ENCODE results near the gene GTPBP6.

DNA sequence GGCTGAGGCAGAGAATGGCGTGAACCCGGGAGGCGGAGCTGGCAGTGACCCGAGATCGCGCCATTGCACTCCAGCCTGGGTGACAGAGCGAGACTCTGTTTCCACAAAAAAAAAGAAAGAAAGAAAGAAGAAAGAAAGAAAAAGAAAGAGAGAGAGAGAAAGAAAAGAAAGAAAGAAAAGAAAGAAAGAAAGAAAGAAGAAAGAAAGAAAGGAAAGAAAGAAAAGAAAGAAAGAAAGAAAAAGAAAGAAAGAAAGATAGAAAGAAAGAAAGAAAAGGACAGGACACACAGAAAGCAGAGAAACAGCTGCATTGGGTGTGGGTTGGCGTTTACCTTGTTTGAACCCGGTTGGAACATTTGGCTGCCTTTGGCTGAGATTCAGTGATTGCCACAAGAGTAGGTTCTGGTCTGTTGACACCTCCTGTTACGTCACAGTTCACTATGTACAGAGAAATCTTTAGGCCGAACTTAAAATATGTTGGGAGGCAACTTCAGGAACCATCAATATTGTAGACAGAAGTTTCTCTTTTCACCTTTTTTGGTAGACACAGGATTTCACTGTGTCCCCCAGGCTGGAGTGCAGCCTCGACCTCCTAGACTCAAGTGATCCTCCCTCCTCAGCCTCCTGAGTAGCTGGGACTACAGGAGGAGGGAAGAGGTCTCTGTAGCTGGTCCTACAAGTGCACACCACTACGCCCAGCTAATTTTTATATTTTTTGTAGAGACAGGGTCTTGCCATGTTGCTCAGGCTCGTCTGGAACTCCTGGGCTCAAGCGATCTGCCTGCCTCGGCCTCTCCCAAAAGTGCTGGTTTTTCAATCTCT lies 53.8 kb downstream of the GTPBP6 start:
- TF ChIP-seq, protein P1, sequence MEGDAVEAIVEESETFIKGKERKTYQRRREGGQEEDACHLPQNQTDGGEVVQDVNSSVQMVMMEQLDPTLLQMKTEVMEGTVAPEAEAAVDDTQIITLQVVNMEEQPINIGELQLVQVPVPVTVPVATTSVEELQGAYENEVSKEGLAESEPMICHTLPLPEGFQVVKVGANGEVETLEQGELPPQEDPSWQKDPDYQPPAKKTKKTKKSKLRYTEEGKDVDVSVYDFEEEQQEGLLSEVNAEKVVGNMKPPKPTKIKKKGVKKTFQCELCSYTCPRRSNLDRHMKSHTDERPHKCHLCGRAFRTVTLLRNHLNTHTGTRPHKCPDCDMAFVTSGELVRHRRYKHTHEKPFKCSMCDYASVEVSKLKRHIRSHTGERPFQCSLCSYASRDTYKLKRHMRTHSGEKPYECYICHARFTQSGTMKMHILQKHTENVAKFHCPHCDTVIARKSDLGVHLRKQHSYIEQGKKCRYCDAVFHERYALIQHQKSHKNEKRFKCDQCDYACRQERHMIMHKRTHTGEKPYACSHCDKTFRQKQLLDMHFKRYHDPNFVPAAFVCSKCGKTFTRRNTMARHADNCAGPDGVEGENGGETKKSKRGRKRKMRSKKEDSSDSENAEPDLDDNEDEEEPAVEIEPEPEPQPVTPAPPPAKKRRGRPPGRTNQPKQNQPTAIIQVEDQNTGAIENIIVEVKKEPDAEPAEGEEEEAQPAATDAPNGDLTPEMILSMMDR (IDR thresholded peaks at IDR 0.05 in 8 of 11, conservative IDR thresholded peaks at IDR 0.05 in 3 of 11), result no peak
- no peak for TF ChIP-seq POLR2AphosphoS5 (IDR thresholded peaks at IDR 0.05)
- no peak for TF ChIP-seq POLR2A (IDR thresholded peaks at IDR 0.05)

Data from spleen (tissue), 7 donors.